GM12873 (cell line): ENCODE measurements around the gene ICE2.

Experiments
- TF ChIP-seq, protein P1 (sequence below): IDR thresholded peaks from 2 replicates; pipeline ENCODE4 v1.5.1; 2012; ENCODE audit warnings: low read depth, mild to moderate bottlenecking, moderate library complexity, low read length, control low read depth; ENCODE audit not compliant: insufficient read depth; ENCODE audit errors: missing control alignments

The ICE2 gene

DNA sequence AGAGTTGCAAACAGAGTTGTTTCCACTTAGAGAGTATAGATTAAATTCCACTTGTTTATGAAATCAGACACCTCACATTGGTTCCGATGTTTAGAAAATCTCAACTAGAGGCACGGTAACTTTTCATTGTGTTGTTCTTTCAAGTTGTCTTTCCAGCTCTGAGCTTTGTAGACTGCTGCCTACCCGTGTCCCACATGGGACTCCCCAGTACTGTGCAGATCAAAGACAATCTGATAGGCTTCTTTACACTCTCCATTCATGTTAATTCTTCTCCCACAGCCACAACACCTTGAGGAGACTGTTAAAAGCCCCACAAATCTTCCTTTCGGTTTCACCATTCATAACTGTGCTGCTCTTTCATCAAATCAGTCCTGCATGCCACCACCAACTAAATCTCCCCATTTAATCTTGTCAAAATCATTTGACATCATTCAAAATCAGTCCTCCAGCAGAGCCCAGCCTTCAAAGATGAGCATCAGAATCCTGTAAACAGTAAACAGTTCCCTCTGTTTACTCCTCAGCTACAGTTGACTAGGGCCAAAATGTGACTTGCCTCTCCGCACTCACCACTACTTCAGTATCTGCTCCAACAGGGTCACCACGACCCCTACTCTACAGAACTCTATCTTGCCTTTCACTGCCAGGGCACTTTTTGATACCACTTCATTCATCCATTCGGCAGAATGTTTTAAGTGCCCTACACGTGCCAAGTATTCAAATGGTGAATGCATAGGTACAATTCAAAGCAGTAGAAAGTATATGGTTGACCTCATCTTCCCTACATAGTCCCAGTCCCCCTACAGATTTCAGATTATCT, 89.5 kb downstream of the ICE2 start:
- TF ChIP-seq, protein P1, sequence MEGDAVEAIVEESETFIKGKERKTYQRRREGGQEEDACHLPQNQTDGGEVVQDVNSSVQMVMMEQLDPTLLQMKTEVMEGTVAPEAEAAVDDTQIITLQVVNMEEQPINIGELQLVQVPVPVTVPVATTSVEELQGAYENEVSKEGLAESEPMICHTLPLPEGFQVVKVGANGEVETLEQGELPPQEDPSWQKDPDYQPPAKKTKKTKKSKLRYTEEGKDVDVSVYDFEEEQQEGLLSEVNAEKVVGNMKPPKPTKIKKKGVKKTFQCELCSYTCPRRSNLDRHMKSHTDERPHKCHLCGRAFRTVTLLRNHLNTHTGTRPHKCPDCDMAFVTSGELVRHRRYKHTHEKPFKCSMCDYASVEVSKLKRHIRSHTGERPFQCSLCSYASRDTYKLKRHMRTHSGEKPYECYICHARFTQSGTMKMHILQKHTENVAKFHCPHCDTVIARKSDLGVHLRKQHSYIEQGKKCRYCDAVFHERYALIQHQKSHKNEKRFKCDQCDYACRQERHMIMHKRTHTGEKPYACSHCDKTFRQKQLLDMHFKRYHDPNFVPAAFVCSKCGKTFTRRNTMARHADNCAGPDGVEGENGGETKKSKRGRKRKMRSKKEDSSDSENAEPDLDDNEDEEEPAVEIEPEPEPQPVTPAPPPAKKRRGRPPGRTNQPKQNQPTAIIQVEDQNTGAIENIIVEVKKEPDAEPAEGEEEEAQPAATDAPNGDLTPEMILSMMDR, result no peak

DNA sequence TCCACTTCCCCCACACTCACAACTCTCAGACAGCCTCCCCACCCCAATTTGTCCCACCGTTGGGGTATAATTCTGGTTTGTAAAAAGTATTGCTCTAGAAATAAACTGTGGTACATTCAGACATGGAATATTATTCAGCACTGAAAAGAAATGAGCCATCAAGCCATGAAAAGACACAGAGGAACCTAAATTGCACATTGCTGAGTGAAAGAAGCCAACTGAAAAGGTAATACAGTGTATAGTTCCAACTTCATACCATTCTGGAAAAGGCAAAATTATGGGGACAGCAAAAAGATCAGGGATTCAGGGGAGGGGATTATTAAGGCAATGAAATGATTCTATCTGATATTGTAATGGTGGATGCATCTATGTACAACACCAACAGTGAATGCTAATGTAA, 91.6 kb downstream of the ICE2 start:
- TF ChIP-seq, protein P1, result no peak

DNA sequence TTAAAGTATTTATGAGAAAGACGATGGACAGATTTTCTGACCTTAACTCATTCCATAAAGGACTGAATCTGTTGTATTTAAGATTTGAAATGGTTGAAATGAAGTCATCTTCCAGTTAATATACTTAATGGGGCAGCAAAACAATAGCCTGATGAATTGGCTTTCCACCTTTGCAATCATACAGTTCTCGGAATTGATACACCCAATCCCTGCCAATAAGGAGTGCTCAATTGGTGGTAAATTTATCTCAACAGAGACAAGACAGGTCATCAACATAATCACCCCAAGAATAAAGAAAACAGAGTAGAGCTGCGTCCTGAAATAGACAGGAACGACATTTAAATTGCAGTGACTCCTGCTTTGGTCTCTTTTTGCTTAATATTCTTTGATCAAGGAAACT, 92.3 kb downstream of the ICE2 start:
- TF ChIP-seq, protein P1, result no peak

DNA sequence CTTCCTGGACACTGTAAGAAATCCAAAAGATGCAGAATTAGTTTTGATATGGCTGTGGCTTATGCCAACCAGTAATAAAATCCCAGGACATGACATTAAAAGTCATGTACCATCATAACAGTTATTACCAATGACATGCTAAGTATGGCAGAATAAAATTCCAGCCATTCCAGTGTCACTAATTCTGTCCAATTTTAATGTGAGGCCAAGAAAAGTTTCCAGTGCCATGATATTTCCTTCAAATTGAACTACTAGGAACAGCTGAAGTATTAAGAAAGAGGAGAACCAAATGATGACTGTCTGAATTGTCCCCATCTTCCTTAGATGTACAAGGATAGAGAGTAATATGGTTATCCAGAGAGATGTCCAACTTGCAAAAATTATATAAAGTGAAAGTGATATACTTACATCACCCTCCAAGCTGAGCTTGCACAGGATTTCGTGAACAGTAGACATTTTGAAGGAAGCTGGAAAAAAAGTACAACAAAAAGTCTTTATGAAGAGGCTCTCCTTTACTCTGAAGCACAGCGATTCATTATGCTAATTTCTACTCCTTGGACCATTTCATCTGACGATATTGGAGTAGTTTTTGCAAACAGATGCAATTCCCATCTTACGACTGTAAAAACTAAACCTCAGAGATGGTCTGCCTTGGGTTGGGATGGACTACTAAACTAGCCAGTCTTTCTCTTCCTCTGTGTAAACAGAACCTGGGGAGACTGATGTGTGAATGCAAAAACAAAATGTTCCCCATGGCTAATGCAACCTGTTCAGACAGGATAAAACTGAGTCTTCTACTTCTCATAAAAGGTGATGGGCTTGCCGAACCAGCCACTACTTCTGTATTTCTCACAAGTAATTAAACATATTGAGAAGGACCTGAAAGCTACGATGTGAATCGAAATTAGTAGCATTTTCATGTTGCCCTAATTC, 93.1 kb downstream of the ICE2 start:
- TF ChIP-seq, protein P1, result no peak

DNA sequence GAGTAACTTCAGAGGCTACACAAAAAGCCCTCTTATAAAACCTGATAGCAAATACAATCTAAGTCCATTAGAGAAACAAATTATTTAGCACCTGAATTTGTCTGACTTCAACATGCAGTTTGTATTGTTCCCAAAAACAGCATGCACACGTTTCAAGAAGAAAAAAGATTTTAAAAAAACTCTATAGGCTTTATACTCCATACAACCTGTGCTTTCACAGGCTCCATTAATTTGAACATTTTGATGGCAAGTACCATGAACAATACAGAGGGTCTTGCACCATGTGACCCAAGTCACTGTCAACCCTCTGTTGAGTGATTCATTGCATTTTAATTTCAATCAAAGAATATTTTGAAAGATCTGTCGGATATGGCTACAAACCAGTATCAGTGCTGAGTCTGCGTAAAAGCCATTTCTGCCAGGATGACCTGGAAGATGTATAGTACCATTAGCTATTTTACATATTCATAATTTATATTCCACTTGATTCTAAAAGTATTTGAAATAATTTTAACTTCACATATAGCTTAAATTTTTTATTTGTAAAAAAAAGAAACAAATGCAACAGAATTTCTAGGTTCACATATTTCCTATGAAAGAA, 94.3 kb downstream of the ICE2 start:
- TF ChIP-seq, protein P1, result no peak

DNA sequence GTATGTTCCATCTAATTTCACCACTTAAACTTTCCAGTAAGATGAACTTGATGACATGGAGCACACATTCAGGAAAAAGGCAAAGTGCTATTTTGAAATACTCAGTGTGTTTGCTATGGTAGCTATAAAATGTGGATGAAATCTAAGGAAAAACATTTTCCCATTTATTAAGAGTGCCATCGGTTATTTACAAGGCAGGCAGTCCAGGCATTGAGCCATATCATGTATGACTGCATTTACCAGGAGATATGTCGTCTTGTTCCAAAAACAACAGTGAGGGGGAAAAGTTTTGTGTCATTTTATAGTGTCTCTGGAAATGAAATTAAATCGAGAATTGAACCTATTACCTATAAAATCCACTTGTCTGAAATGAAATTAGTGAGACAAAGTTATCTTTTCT, 94.9 kb downstream of the ICE2 start:
- TF ChIP-seq, protein P1, result no peak
